ENCODE measurements around the gene GPR87. TPM values are rescaled to one million over a fixed set of nuclear protein-coding genes. Genes with fewer than 3 reads are reported as not detected.

GPR87 gene
- total RNA-seq (2021): 0.16 TPM in 1 of 3 replicates, not detected in the others
- Bru-seq, nascent RNA: percentile 15 among the genes with signal in this experiment
- long read RNA-seq, experiment 1: 0 reads
- long read RNA-seq, experiment 2: 0 reads
- long read RNA-seq, experiment 3: 0 reads

- ChIA-PET CTCF (interaction anchor here (1.5 kb wide), 1 partner anchor 11 kb away, joined by 7 read pairs; no protein-coding TSS in a partner anchor), POLR2A (interaction anchor here (0.7 kb wide), 1 partner anchor 71 kb away, joined by 3 read pairs; no protein-coding TSS in a partner anchor)
- DNase-seq (ENCODE audit: low spot score): no peak
- no peaks in the 10 kb centered on the region for H3K9me3 Mint-ChIP-seq
- no peaks in the 10 kb centered on the region for H3K36me3 Mint-ChIP-seq
- no peak within 1 kb of the TSS for H3K4me3 Mint-ChIP-seq
- H3K27me3 Mint-ChIP-seq (ENCODE audit: low read depth): no peaks in the 10 kb centered on the region
- H3K27ac Mint-ChIP-seq: peak within 1 kb of the TSS; percentile 89
- TF ChIP-seq FOXJ3 (CRISPR knock-in tag; IDR thresholded peaks at IDR 0.05; ENCODE audit: borderline replicate concordance) (no peak), JUN (CRISPR knock-in tag; IDR thresholded peaks at IDR 0.05) (no peak), ERG (CRISPR knock-in tag; IDR thresholded peaks at IDR 0.05) (no peak), GTF2I (CRISPR knock-in tag; conservative IDR thresholded peaks at IDR 0.05) (no peak), ETV6 (CRISPR knock-in tag; IDR thresholded peaks at IDR 0.05) (no peak), ATF3 (CRISPR knock-in tag; conservative IDR thresholded peaks at IDR 0.05) (no peak), ZBTB21 (CRISPR knock-in tag; IDR thresholded peaks at IDR 0.05; ENCODE audit: borderline replicate concordance) (no peak), ATF1 (CRISPR knock-in tag; IDR thresholded peaks at IDR 0.05) (no peak), CTCF (IDR thresholded peaks at IDR 0.05) (no peak), ZNF219 (CRISPR knock-in tag; IDR thresholded peaks at IDR 0.05; ENCODE audit: borderline replicate concordance) (no peak), SOX15 (CRISPR knock-in tag; IDR thresholded peaks at IDR 0.05) (no peak), E2F5 (CRISPR knock-in tag; IDR thresholded peaks at IDR 0.05) (no peak)
- peaks cover 51% of the 10 kb centered on the region for H3K4me1 Mint-ChIP-seq
- peak; percentile 55 for ATAC-seq
Measured at GRCh38 chr3:151316267-151316991, at the start of gene GPR87. GPR87 (minus strand) TSS chr3:151316820; CDS start chr3:151300100, 16,720 bp downstream.

GRCh38 chr3:151362751-151363174 is 46.1 kb upstream of the GPR87 start:
- no peak for ATAC-seq
- no peaks in the 10 kb centered on the region for H3K36me3 Mint-ChIP-seq
- TF ChIP-seq HMGA2 (CRISPR knock-in tag; IDR thresholded peaks at IDR 0.05): no peak
- no peak for TF ChIP-seq ZNF232 (CRISPR knock-in tag; IDR thresholded peaks at IDR 0.05)
- no peak for TF ChIP-seq E2F4 (CRISPR knock-in tag; IDR thresholded peaks at IDR 0.05; ENCODE audit: borderline replicate concordance, low read depth)
- no peak for TF ChIP-seq ATF1 (CRISPR knock-in tag; IDR thresholded peaks at IDR 0.05)
- TF ChIP-seq PRRX2 (CRISPR knock-in tag; IDR thresholded peaks at IDR 0.05): no peak
- TF ChIP-seq EMX1 (CRISPR knock-in tag; IDR thresholded peaks at IDR 0.05): no peak
- no peak for TF ChIP-seq NR1H2 (CRISPR knock-in tag; IDR thresholded peaks at IDR 0.05)
- TF ChIP-seq CREM (CRISPR knock-in tag; IDR thresholded peaks at IDR 0.05): no peak
- no peak overlapping the region for H3K4me3 Mint-ChIP-seq
- DNase-seq (ENCODE audit: low spot score): no peak
- CTCF ChIA-PET: interaction anchor here (1.6 kb wide), 1 partner anchor 17 kb away, joined by 5 read pairs; no protein-coding TSS in a partner anchor
- POLR2A ChIA-PET: no interaction called here
- peaks cover 39% of the 10 kb centered on the region for H3K4me1 Mint-ChIP-seq
- H3K27ac Mint-ChIP-seq: no peak overlapping the region
- no peaks in the 10 kb centered on the region for H3K9me3 Mint-ChIP-seq
- H3K27me3 Mint-ChIP-seq (ENCODE audit: low read depth): no peaks in the 10 kb centered on the region
